Epidermal melanocyte (primary cell): ENCODE measurements around the gene MSH5.

Experiments used
- DNase-seq: peaks from one replicate; pipeline ENCODE4 v3.0.0; 2011; ENCODE audit warnings: low spot score; ENCODE audit not compliant: insufficient read length

The MSH5 gene

GRCh38 chr6:31758281-31758680 lies 18.5 kb downstream of the MSH5 start:
- DNase-seq, result no peak

- DNase-seq, result no peak
These were observed 21.0 kb downstream of the MSH5 start for GRCh38 chr6:31760790-31761189.

GRCh38 chr6:31761343-31761742 lies 21.5 kb downstream of the MSH5 start:
- DNase-seq, result no peak

- no peak for DNase-seq
These were observed 22.6 kb downstream of the MSH5 start, which contains the start of gene SAPCD1 for GRCh38 chr6:31762356-31762755. Gene SAPCD1 (plus strand): TSS chr6:31762656. CDS start chr6:31763055, 399 bp downstream.

GRCh38 chr6:31762878-31763618 lies 23.2 kb downstream of the MSH5 start:
- DNase-seq, result no peak

GRCh38 chr6:31763619-31763940 lies 23.8 kb downstream of the MSH5 start:
- DNase-seq, result peak; percentile 89

GRCh38 chr6:31764198-31764597 lies 24.4 kb downstream of the MSH5 start:
- no peak for DNase-seq

GRCh38 chr6:31765559-31765909 lies 25.7 kb downstream of the MSH5 start:
- no peak for DNase-seq

GRCh38 chr6:31765910-31766794 lies 26.3 kb downstream of the MSH5 start:
- no peak for DNase-seq

- DNase-seq, result no peak
These were observed 27.4 kb downstream of the MSH5 start for GRCh38 chr6:31767096-31767645.

GRCh38 chr6:31768363-31769257 lies 28.8 kb downstream of the MSH5 start:
- no peak for DNase-seq

- peak; percentile 86 for DNase-seq
These were observed 30.0 kb downstream of the MSH5 start for GRCh38 chr6:31769684-31770371.

GRCh38 chr6:31770860-31771259 lies 31.1 kb downstream of the MSH5 start:
- DNase-seq, result no peak

- DNase-seq, result no peak
These were observed 32.2 kb downstream of the MSH5 start for GRCh38 chr6:31771992-31772358.

GRCh38 chr6:31775184-31775583 lies 35.4 kb downstream of the MSH5 start:
- DNase-seq, result no peak

- DNase-seq, result no peak
These were observed 36.1 kb downstream of the MSH5 start for GRCh38 chr6:31775633-31776484.

- DNase-seq, result no peak
These were observed 36.7 kb downstream of the MSH5 start for GRCh38 chr6:31776485-31776988.

GRCh38 chr6:31776989-31777666 lies 37.3 kb downstream of the MSH5 start, which contains the start of gene VWA7:
Gene VWA7 (minus strand): TSS chr6:31777328. CDS start chr6:31776779, 549 bp downstream.
- DNase-seq, result no peak

- DNase-seq, result no peak
These were observed 37.9 kb downstream of the MSH5 start for GRCh38 chr6:31777667-31778050.
